HEK293 (cell line): ENCODE data around the gene IST1.

Source experiments
- FEZF1 ChIP-seq: fragments of 450-650 bp; formaldehyde crosslinking; IDR thresholded peaks from 2 replicates; pipeline ENCODE4 v1.5.1; 2016; ENCODE audit warnings: missing biosample characterization, missing genetic modification characterization
- GLI2 ChIP-seq: fragments of 450-650 bp; formaldehyde crosslinking; IDR thresholded peaks from 2 replicates; pipeline ENCODE4; 2017; ENCODE audit warnings: missing biosample characterization, missing genetic modification characterization, low read depth, borderline replicate concordance
- IKZF3 ChIP-seq: fragments of 450-650 bp; IDR thresholded peaks from 2 replicates; pipeline ENCODE4 v1.5.0; 2018; ENCODE audit warnings: missing biosample characterization, mild to moderate bottlenecking, missing genetic modification characterization, moderate library complexity
- PRDM1 ChIP-seq: fragments of 450-650 bp; formaldehyde crosslinking; IDR thresholded peaks from 2 replicates; pipeline ENCODE4; 2016; ENCODE audit warnings: missing biosample characterization, missing genetic modification characterization
- SCRT1 ChIP-seq: fragments of 450-650 bp; formaldehyde crosslinking; IDR thresholded peaks from 2 replicates; pipeline ENCODE4 v1.5.1; 2016; ENCODE audit warnings: missing biosample characterization, missing genetic modification characterization, borderline replicate concordance
- ZBTB1 ChIP-seq: fragments of 450-650 bp; formaldehyde crosslinking; IDR thresholded peaks from 2 replicates; pipeline ENCODE4 v1.5.1; 2016; ENCODE audit warnings: missing biosample characterization, missing genetic modification characterization
- ZBTB17 ChIP-seq: fragments of 450-650 bp; formaldehyde crosslinking; IDR thresholded peaks from 2 replicates; pipeline ENCODE4 v1.5.1; 2016; ENCODE audit warnings: missing biosample characterization, missing genetic modification characterization
- ZNF138 ChIP-seq: fragments of 450-650 bp; formaldehyde crosslinking; IDR thresholded peaks from 2 replicates; pipeline ENCODE4 v1.5.1; 2016; ENCODE audit warnings: missing biosample characterization, missing genetic modification characterization, borderline replicate concordance
- ZNF239 ChIP-seq: fragments of 450-650 bp; formaldehyde crosslinking; IDR thresholded peaks from 2 replicates; pipeline ENCODE4 v1.5.1; 2016; ENCODE audit warnings: missing biosample characterization, missing genetic modification characterization
- ZNF335 ChIP-seq: fragments of 450-650 bp; formaldehyde crosslinking; conservative IDR thresholded peaks from 2 replicates; pipeline ENCODE4 v1.5.1; 2016; ENCODE audit warnings: missing biosample characterization, missing genetic modification characterization
- ZNF558 ChIP-seq: fragments of 450-650 bp; formaldehyde crosslinking; IDR thresholded peaks from 2 replicates; pipeline ENCODE4 v1.5.1; 2016; ENCODE audit warnings: missing biosample characterization, missing genetic modification characterization
- ZNF600 ChIP-seq: fragments of 450-650 bp; formaldehyde crosslinking; IDR thresholded peaks from 2 replicates; pipeline ENCODE4 v1.5.1; 2016; ENCODE audit warnings: missing biosample characterization, missing genetic modification characterization
- ZNF621 ChIP-seq: fragments of 450-650 bp; formaldehyde crosslinking; IDR thresholded peaks from 2 replicates; pipeline ENCODE4 v1.5.1; 2017; ENCODE audit warnings: missing biosample characterization, missing genetic modification characterization
- ZNF830 ChIP-seq: fragments of 450-650 bp; IDR thresholded peaks from 2 replicates; pipeline ENCODE4 v1.5.0; 2018; ENCODE audit warnings: missing biosample characterization, missing genetic modification characterization, low read depth, mild to moderate bottlenecking, moderate library complexity
- ZSCAN30 ChIP-seq: fragments of 450-650 bp; IDR thresholded peaks from 2 replicates; pipeline ENCODE4 v1.5.1; 2018; ENCODE audit warnings: missing biosample characterization, mild to moderate bottlenecking, missing genetic modification characterization, moderate library complexity
- TF ChIP-seq, protein P1 (sequence below): fragments of 450-650 bp; formaldehyde crosslinking; IDR thresholded peaks from 2 replicates; pipeline ENCODE4; 2016; ENCODE audit warnings: missing biosample characterization, missing genetic modification characterization
- TF ChIP-seq, protein P2 (sequence below): fragments of 450-650 bp; formaldehyde crosslinking; IDR thresholded peaks from 2 replicates; pipeline ENCODE4 v1.5.1; 2017; ENCODE audit warnings: missing biosample characterization, mild to moderate bottlenecking, missing genetic modification characterization, moderate library complexity
- TF ChIP-seq, protein P3 (sequence below): fragments of 450-650 bp; formaldehyde crosslinking; IDR thresholded peaks from 2 replicates; pipeline ENCODE4 v1.5.1; 2017; ENCODE audit warnings: missing biosample characterization, missing genetic modification characterization
- TF ChIP-seq, protein P4 (sequence below): fragments of 450-650 bp; formaldehyde crosslinking; IDR thresholded peaks from 2 replicates; pipeline ENCODE4 v1.5.1; 2016; ENCODE audit warnings: missing biosample characterization, missing genetic modification characterization
- TF ChIP-seq, protein P5 (sequence below): fragments of 450-650 bp; formaldehyde crosslinking; IDR thresholded peaks from 2 replicates; pipeline ENCODE4 v1.5.1; 2016; ENCODE audit warnings: missing biosample characterization, missing genetic modification characterization
- TF ChIP-seq, protein P6 (sequence below): fragments of 450-650 bp; formaldehyde crosslinking; IDR thresholded peaks from 2 replicates; pipeline ENCODE4 v1.5.1; 2016; ENCODE audit warnings: missing biosample characterization, missing genetic modification characterization

The IST1 gene

DNA sequence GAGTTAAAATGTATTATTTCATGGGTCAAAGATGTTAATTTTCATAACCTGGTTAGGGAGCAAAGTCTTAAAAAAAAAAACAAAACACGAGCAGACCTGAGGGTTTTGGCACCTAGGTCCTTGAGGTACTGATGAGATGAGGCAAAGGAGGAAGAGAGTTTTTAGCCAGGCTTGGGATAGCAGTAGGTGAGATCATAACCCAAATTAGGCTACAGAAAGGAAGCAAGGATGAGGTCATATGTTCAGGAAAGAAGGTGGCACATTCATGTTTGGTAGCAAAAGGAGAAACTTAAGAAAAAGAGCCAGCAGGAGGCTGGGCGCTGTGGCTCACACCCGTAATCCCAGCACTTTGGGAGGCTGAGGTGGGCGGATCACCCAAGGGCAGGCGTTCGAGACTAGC is 46.7 kb upstream of the IST1 start (continued):
- TF ChIP-seq, protein P1, sequence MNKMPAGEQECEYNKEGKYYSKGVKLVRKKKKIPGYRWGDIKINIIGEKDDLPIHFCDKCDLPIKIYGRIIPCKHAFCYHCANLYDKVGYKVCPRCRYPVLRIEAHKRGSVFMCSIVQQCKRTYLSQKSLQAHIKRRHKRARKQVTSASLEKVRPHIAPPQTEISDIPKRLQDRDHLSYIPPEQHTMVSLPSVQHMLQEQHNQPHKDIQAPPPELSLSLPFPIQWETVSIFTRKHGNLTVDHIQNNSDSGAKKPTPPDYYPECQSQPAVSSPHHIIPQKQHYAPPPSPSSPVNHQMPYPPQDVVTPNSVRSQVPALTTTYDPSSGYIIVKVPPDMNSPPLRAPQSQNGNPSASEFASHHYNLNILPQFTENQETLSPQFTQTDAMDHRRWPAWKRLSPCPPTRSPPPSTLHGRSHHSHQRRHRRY (tag by site-specific recombination): no peak
- no peak for TF ChIP-seq SCRT1 (tag by site-specific recombination)
- no peak for TF ChIP-seq ZNF239 (tag by site-specific recombination)
- TF ChIP-seq, protein P2, sequence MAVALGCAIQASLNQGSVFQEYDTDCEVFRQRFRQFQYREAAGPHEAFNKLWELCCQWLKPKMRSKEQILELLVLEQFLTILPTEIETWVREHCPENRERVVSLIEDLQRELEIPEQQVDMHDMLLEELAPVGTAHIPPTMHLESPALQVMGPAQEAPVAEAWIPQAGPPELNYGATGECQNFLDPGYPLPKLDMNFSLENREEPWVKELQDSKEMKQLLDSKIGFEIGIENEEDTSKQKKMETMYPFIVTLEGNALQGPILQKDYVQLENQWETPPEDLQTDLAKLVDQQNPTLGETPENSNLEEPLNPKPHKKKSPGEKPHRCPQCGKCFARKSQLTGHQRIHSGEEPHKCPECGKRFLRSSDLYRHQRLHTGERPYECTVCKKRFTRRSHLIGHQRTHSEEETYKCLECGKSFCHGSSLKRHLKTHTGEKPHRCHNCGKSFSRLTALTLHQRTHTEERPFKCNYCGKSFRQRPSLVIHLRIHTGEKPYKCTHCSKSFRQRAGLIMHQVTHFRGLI: no peak
- TF ChIP-seq, protein P3, sequence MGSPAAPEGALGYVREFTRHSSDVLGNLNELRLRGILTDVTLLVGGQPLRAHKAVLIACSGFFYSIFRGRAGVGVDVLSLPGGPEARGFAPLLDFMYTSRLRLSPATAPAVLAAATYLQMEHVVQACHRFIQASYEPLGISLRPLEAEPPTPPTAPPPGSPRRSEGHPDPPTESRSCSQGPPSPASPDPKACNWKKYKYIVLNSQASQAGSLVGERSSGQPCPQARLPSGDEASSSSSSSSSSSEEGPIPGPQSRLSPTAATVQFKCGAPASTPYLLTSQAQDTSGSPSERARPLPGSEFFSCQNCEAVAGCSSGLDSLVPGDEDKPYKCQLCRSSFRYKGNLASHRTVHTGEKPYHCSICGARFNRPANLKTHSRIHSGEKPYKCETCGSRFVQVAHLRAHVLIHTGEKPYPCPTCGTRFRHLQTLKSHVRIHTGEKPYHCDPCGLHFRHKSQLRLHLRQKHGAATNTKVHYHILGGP (tag by site-specific recombination): no peak
- TF ChIP-seq, protein P4, sequence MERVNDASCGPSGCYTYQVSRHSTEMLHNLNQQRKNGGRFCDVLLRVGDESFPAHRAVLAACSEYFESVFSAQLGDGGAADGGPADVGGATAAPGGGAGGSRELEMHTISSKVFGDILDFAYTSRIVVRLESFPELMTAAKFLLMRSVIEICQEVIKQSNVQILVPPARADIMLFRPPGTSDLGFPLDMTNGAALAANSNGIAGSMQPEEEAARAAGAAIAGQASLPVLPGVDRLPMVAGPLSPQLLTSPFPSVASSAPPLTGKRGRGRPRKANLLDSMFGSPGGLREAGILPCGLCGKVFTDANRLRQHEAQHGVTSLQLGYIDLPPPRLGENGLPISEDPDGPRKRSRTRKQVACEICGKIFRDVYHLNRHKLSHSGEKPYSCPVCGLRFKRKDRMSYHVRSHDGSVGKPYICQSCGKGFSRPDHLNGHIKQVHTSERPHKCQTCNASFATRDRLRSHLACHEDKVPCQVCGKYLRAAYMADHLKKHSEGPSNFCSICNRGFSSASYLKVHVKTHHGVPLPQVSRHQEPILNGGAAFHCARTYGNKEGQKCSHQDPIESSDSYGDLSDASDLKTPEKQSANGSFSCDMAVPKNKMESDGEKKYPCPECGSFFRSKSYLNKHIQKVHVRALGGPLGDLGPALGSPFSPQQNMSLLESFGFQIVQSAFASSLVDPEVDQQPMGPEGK (tag by site-specific recombination): no peak
- TF ChIP-seq ZBTB1 (tag by site-specific recombination): no peak
- peak; percentile 75 for TF ChIP-seq ZNF600
- TF ChIP-seq ZSCAN30 (tag by site-specific recombination): no peak
- TF ChIP-seq ZNF138 (tag by site-specific recombination): no peak
- no peak for TF ChIP-seq ZNF558 (tag by site-specific recombination)
- no peak for TF ChIP-seq ZNF621 (tag by site-specific recombination)
- no peak for TF ChIP-seq ZNF830 (tag by site-specific recombination)
- TF ChIP-seq, protein P5, sequence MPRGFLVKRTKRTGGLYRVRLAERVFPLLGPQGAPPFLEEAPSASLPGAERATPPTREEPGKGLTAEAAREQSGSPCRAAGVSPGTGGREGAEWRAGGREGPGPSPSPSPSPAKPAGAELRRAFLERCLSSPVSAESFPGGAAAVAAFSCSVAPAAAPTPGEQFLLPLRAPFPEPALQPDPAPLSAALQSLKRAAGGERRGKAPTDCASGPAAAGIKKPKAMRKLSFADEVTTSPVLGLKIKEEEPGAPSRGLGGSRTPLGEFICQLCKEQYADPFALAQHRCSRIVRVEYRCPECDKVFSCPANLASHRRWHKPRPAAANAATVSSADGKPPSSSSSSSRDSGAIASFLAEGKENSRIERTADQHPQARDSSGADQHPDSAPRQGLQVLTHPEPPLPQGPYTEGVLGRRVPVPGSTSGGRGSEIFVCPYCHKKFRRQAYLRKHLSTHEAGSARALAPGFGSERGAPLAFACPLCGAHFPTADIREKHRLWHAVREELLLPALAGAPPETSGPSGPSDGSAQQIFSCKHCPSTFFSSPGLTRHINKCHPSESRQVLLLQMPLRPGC (tag by site-specific recombination): no peak
- TF ChIP-seq ZNF335: peak; percentile 29; the same call in 1 of the 2 replicates
- 0 out of 2 replicates have a peak, but pooled peaks have one; percentile 21 for TF ChIP-seq ZBTB17 (tag by site-specific recombination)
- no peak for TF ChIP-seq FEZF1 (tag by site-specific recombination)
- TF ChIP-seq, protein P6, sequence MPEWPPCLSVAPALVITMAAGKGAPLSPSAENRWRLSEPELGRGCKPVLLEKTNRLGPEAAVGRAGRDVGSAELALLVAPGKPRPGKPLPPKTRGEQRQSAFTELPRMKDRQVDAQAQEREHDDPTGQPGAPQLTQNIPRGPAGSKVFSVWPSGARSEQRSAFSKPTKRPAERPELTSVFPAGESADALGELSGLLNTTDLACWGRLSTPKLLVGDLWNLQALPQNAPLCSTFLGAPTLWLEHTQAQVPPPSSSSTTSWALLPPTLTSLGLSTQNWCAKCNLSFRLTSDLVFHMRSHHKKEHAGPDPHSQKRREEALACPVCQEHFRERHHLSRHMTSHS (tag by site-specific recombination): no peak
- no peak for TF ChIP-seq GLI2 (tag by site-specific recombination)
- TF ChIP-seq IKZF3 (tag by site-specific recombination): no peak
- TF ChIP-seq PRDM1: no peak
